ENCODE measurements around the gene LAMB1. TPM values are rescaled to one million over a fixed set of nuclear protein-coding genes. Genes with fewer than 3 reads are reported as not detected.

Gene LAMB1
- polyA plus RNA-seq, 1 donor from 2014 or later, result 7.6 TPM

DNA sequence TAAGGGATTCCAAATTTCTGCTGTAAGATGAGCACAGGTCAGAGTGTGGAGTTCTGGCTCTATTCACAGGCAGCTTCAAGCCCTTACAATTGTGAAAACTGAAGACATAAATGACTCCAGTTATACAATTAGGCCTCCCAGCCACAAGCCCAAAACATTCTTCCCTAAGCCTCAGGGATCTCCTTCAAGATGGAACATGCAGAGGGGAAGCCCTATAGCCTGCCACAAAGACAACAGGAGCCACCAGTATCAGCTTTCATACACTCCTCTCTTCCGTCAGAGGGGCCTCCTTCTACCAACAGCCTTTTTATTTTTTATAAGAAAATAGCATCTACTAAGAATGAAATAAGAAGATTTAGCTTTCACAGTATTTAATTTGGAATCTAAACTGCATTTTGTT lies 65.4 kb downstream of the LAMB1 start:
- Histone ChIP-seq H4K20me1 (ENCODE audit: insufficient read depth) (no peaks in the 10 kb centered on the region), H3K9me2 (ENCODE audit: insufficient read depth, low read length) (no peaks in the 10 kb centered on the region), H3K4me2 (ENCODE audit: low read length) (no peak overlapping the region), H3K9me3 (ENCODE audit: low read length) (no peaks in the 10 kb centered on the region), H2AFZ (ENCODE audit: low read depth, low read length) (no peak overlapping the region), H3K36me3 (ENCODE audit: insufficient read depth, low read length) (peaks cover 6% of the 10 kb centered on the region), H3K9ac (ENCODE audit: low read length) (no peak overlapping the region), H3K4me3 (ENCODE audit: low read length) (no peak overlapping the region), H3F3A (ENCODE audit: insufficient read depth, low read length, poor library complexity, severe bottlenecking) (no peaks in the 10 kb centered on the region), H3K79me2 (replicated peaks; ENCODE audit: insufficient read depth, low read length) (no peaks in the 10 kb centered on the region), H3K27me3 (ENCODE audit: insufficient read depth, low read depth, low read length) (no peaks in the 10 kb centered on the region), H3K27ac (ENCODE audit: low read length) (no peak overlapping the region)
- no peak for TF ChIP-seq EZH2 (IDR thresholded peaks at IDR 0.05; ENCODE audit: borderline replicate concordance, insufficient read depth, low read length, poor library complexity, severe bottlenecking)
- TF ChIP-seq, protein P1, sequence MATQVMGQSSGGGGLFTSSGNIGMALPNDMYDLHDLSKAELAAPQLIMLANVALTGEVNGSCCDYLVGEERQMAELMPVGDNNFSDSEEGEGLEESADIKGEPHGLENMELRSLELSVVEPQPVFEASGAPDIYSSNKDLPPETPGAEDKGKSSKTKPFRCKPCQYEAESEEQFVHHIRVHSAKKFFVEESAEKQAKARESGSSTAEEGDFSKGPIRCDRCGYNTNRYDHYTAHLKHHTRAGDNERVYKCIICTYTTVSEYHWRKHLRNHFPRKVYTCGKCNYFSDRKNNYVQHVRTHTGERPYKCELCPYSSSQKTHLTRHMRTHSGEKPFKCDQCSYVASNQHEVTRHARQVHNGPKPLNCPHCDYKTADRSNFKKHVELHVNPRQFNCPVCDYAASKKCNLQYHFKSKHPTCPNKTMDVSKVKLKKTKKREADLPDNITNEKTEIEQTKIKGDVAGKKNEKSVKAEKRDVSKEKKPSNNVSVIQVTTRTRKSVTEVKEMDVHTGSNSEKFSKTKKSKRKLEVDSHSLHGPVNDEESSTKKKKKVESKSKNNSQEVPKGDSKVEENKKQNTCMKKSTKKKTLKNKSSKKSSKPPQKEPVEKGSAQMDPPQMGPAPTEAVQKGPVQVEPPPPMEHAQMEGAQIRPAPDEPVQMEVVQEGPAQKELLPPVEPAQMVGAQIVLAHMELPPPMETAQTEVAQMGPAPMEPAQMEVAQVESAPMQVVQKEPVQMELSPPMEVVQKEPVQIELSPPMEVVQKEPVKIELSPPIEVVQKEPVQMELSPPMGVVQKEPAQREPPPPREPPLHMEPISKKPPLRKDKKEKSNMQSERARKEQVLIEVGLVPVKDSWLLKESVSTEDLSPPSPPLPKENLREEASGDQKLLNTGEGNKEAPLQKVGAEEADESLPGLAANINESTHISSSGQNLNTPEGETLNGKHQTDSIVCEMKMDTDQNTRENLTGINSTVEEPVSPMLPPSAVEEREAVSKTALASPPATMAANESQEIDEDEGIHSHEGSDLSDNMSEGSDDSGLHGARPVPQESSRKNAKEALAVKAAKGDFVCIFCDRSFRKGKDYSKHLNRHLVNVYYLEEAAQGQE (IDR thresholded peaks at IDR 0.05; ENCODE audit: borderline replicate concordance), result no peak
- TF ChIP-seq MXI1 (conservative IDR thresholded peaks at IDR 0.05; ENCODE audit: poor library complexity, severe bottlenecking), result no peak
- no peak for TF ChIP-seq SMC3 (conservative IDR thresholded peaks at IDR 0.05; ENCODE audit: poor library complexity)
- no peak for TF ChIP-seq POLR2AphosphoS5 (IDR thresholded peaks at IDR 0.05)
- TF ChIP-seq, protein P2, sequence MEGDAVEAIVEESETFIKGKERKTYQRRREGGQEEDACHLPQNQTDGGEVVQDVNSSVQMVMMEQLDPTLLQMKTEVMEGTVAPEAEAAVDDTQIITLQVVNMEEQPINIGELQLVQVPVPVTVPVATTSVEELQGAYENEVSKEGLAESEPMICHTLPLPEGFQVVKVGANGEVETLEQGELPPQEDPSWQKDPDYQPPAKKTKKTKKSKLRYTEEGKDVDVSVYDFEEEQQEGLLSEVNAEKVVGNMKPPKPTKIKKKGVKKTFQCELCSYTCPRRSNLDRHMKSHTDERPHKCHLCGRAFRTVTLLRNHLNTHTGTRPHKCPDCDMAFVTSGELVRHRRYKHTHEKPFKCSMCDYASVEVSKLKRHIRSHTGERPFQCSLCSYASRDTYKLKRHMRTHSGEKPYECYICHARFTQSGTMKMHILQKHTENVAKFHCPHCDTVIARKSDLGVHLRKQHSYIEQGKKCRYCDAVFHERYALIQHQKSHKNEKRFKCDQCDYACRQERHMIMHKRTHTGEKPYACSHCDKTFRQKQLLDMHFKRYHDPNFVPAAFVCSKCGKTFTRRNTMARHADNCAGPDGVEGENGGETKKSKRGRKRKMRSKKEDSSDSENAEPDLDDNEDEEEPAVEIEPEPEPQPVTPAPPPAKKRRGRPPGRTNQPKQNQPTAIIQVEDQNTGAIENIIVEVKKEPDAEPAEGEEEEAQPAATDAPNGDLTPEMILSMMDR (IDR thresholded peaks at IDR 0.05; ENCODE audit: poor library complexity, severe bottlenecking), result no peak
- TF ChIP-seq EP300 (conservative IDR thresholded peaks at IDR 0.05; ENCODE audit: poor library complexity, severe bottlenecking), result no peak
- TF ChIP-seq RAD21 (conservative IDR thresholded peaks at IDR 0.05), result no peak
- no peak for TF ChIP-seq TAF1 (IDR thresholded peaks at IDR 0.05; ENCODE audit: low read depth)

DNA sequence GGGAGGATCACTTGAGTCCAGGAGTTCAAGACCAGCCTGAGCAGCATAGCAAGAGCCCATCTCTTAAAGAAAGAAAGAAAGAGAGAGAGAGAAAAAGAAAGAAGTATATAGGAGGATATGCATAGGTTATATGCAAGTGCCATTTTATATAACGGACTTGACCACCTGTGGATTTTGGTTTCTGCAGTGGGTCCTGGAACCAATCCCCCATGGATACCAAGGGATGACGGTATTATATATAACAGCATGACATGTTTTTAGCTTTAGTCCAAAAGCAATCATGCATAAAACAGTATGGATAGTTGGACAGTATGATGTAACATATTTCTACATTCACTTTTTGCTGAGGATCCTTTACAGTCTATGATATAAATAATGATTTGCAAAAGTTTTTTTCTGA lies 66.6 kb downstream of the LAMB1 start:
- no peaks in the 10 kb centered on the region for H3K9me2 ChIP-seq (ENCODE audit: insufficient read depth, low read length)
- TF ChIP-seq MXI1 (conservative IDR thresholded peaks at IDR 0.05; ENCODE audit: poor library complexity, severe bottlenecking), result no peak
- TF ChIP-seq SMC3 (conservative IDR thresholded peaks at IDR 0.05; ENCODE audit: poor library complexity), result no peak
- H3F3A ChIP-seq (ENCODE audit: insufficient read depth, low read length, poor library complexity, severe bottlenecking), result no peaks in the 10 kb centered on the region
- no peak overlapping the region for H3K27ac ChIP-seq (ENCODE audit: low read length)
- H3K27me3 ChIP-seq (ENCODE audit: insufficient read depth, low read depth, low read length), result no peaks in the 10 kb centered on the region
- H3K36me3 ChIP-seq (ENCODE audit: insufficient read depth, low read length), result peaks cover 6% of the 10 kb centered on the region
- H3K9me3 ChIP-seq (ENCODE audit: low read length), result no peaks in the 10 kb centered on the region
- no peak overlapping the region for H3K4me2 ChIP-seq (ENCODE audit: low read length)
- H4K20me1 ChIP-seq (ENCODE audit: insufficient read depth), result no peaks in the 10 kb centered on the region
- H3K9ac ChIP-seq (ENCODE audit: low read length), result no peak overlapping the region
- H2AFZ ChIP-seq (ENCODE audit: low read depth, low read length), result no peak overlapping the region
- no peak overlapping the region for H3K4me3 ChIP-seq (ENCODE audit: low read length)
- no peaks in the 10 kb centered on the region for H3K79me2 ChIP-seq (replicated peaks; ENCODE audit: insufficient read depth, low read length)

Data from neural cell (in vitro differentiated cells).